Measurements from ENCODE around the gene KLF15. TPM values are rescaled to one million over a fixed set of nuclear protein-coding genes. Genes with fewer than 3 reads are reported as not detected.

Gene KLF15
- total and polyA plus RNA-seq, 2 donors (not counting 1 experiment from before 2014, with no cell fraction given), result 0.10 to 2.2 TPM

GRCh38 chr3:126381966-126382365 is 24.8 kb upstream of the KLF15 start:
- DNase-seq (no peak), ATAC-seq (ENCODE audit: low read depth) (no peak)
- peaks cover 2% of the 10 kb centered on the region for H3K9me3 Mint-ChIP-seq (ENCODE audit: insufficient read depth)
- H3K27me3 ChIP-seq (replicated peaks in 1 of 4; ENCODE audit: control extremely low read depth in 1 of 4, control insufficient read depth in 3 of 4, insufficient read depth in 4 of 4, low read length in 3 of 4), result peaks cover 0 to 6% (median 0%) of the 10 kb centered on the region in 4 experiments
- no peak overlapping the region for H3K27ac Mint-ChIP-seq
- no peaks in the 10 kb centered on the region for H3K36me3 ChIP-seq (replicated peaks in 1 of 2; ENCODE audit: control extremely low read depth in 1 of 2, control insufficient read depth in 1 of 2, extremely low read depth in 1 of 2, insufficient read depth in 2 of 2, low read length in 1 of 2)
- H3K27me3 Mint-ChIP-seq, result peaks cover 26% of the 10 kb centered on the region
- intact Hi-C loops (cut with micrococcal nuclease), result no loop called here
- H3K4me3 ChIP-seq (ENCODE audit: control extremely low read depth in 1 of 5, extremely low read depth in 1 of 5, insufficient read depth in 1 of 5, low read depth in 2 of 5, low read length in 4 of 5), result no peak overlapping the region
- H3K79me2 ChIP-seq (ENCODE audit: control insufficient read depth, insufficient read depth, low read length), result no peaks in the 10 kb centered on the region
- no peak overlapping the region for H3K4me3 Mint-ChIP-seq
- no peak for TF ChIP-seq EZH2 (IDR thresholded peaks at IDR 0.05; ENCODE audit: borderline replicate concordance, insufficient read depth, low read depth, low read length, poor library complexity, severe bottlenecking)
- TF ChIP-seq, protein P1, sequence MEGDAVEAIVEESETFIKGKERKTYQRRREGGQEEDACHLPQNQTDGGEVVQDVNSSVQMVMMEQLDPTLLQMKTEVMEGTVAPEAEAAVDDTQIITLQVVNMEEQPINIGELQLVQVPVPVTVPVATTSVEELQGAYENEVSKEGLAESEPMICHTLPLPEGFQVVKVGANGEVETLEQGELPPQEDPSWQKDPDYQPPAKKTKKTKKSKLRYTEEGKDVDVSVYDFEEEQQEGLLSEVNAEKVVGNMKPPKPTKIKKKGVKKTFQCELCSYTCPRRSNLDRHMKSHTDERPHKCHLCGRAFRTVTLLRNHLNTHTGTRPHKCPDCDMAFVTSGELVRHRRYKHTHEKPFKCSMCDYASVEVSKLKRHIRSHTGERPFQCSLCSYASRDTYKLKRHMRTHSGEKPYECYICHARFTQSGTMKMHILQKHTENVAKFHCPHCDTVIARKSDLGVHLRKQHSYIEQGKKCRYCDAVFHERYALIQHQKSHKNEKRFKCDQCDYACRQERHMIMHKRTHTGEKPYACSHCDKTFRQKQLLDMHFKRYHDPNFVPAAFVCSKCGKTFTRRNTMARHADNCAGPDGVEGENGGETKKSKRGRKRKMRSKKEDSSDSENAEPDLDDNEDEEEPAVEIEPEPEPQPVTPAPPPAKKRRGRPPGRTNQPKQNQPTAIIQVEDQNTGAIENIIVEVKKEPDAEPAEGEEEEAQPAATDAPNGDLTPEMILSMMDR (IDR thresholded peaks at IDR 0.05), result no peak
- no peak overlapping the region for H3K27ac ChIP-seq (ENCODE audit: low read length in 2 of 2)
- ChIA-PET CTCF (interaction anchor here (1.0 kb wide), 1 partner anchor 248 kb away, joined by 3 read pairs; no protein-coding TSS in a partner anchor), POLR2A (no interaction called here)
- WGBS (ENCODE audit: insufficient coverage), result 71% methylated on average over 2 of the region's 2 CpGs
- no peaks in the 10 kb centered on the region for H4K20me1 ChIP-seq (ENCODE audit: control insufficient read depth, insufficient read depth, low read length, poor library complexity, severe bottlenecking)
- H3K4me2 ChIP-seq (replicated peaks; ENCODE audit: low read depth, low read length, poor library complexity, severe bottlenecking), result no peak overlapping the region
- no peak overlapping the region for H3K9ac ChIP-seq (ENCODE audit: low read length)
- H3K9me3 ChIP-seq (ENCODE audit: control extremely low read depth in 1 of 3, control insufficient read depth in 2 of 3, insufficient read depth in 1 of 3, low read length in 2 of 3), result no peaks in the 10 kb centered on the region
- no peak overlapping the region for H2AFZ ChIP-seq (ENCODE audit: insufficient read depth, low read depth, low read length, poor library complexity, severe bottlenecking)
- H3K4me1 Mint-ChIP-seq, result no peaks in the 10 kb centered on the region
- H3K4me1 ChIP-seq (ENCODE audit: control insufficient read depth in 2 of 2, insufficient read depth in 2 of 2, low read length in 2 of 2), result no peaks in the 10 kb centered on the region

- Histone ChIP-seq H3K4me3 (ENCODE audit: control extremely low read depth in 1 of 5, extremely low read depth in 1 of 5, insufficient read depth in 1 of 5, low read depth in 2 of 5, low read length in 4 of 5) (no peak overlapping the region), H3K79me2 (ENCODE audit: control insufficient read depth, insufficient read depth, low read length) (no peaks in the 10 kb centered on the region), H3K36me3 (replicated peaks in 1 of 2; ENCODE audit: control extremely low read depth in 1 of 2, control insufficient read depth in 1 of 2, extremely low read depth in 1 of 2, insufficient read depth in 2 of 2, low read length in 1 of 2) (no peaks in the 10 kb centered on the region), H3K4me1 (ENCODE audit: control insufficient read depth in 2 of 2, insufficient read depth in 2 of 2, low read length in 2 of 2) (no peaks in the 10 kb centered on the region), H3K27ac (ENCODE audit: low read length in 2 of 2) (no peak overlapping the region), H3K27me3 (replicated peaks in 1 of 4; ENCODE audit: control extremely low read depth in 1 of 4, control insufficient read depth in 3 of 4, insufficient read depth in 4 of 4, low read length in 3 of 4) (peaks cover 0 to 6% (median 0%) of the 10 kb centered on the region in 4 experiments), H2AFZ (ENCODE audit: insufficient read depth, low read depth, low read length, poor library complexity, severe bottlenecking) (no peak overlapping the region), H4K20me1 (ENCODE audit: control insufficient read depth, insufficient read depth, low read length, poor library complexity, severe bottlenecking) (no peaks in the 10 kb centered on the region), H3K9ac (ENCODE audit: low read length) (no peak overlapping the region), H3K4me2 (replicated peaks; ENCODE audit: low read depth, low read length, poor library complexity, severe bottlenecking) (no peak overlapping the region), H3K9me3 (ENCODE audit: control extremely low read depth in 1 of 3, control insufficient read depth in 2 of 3, insufficient read depth in 1 of 3, low read length in 2 of 3) (no peaks in the 10 kb centered on the region)
- no peak overlapping the region for H3K27ac Mint-ChIP-seq
- ChIA-PET POLR2A (no interaction called here), CTCF (interaction anchor here (1.0 kb wide), 1 partner anchor 408 kb away, joined by 4 read pairs; no protein-coding TSS in a partner anchor)
- DNase-seq, result no peak
- no peaks in the 10 kb centered on the region for H3K4me1 Mint-ChIP-seq
- H3K4me3 Mint-ChIP-seq, result no peak overlapping the region
- no peak for TF ChIP-seq EZH2 (IDR thresholded peaks at IDR 0.05; ENCODE audit: borderline replicate concordance, insufficient read depth, low read depth, low read length, poor library complexity, severe bottlenecking)
- TF ChIP-seq, protein P1 (IDR thresholded peaks at IDR 0.05), result no peak
- peaks cover 23% of the 10 kb centered on the region for H3K27me3 Mint-ChIP-seq
- ATAC-seq (ENCODE audit: low read depth), result no peak
- intact Hi-C loops (cut with micrococcal nuclease), result no loop called here
- peaks cover 2% of the 10 kb centered on the region for H3K9me3 Mint-ChIP-seq (ENCODE audit: insufficient read depth)
- WGBS (ENCODE audit: insufficient coverage), result 93% methylated on average over 16 of the region's 17 CpGs
Observed at GRCh38 chr3:126380011-126380768, 23.0 kb upstream of the KLF15 start.

All from B cell (primary cell).